ENCODE measurements around the gene ZBTB18.

The ZBTB18 gene

DNA sequence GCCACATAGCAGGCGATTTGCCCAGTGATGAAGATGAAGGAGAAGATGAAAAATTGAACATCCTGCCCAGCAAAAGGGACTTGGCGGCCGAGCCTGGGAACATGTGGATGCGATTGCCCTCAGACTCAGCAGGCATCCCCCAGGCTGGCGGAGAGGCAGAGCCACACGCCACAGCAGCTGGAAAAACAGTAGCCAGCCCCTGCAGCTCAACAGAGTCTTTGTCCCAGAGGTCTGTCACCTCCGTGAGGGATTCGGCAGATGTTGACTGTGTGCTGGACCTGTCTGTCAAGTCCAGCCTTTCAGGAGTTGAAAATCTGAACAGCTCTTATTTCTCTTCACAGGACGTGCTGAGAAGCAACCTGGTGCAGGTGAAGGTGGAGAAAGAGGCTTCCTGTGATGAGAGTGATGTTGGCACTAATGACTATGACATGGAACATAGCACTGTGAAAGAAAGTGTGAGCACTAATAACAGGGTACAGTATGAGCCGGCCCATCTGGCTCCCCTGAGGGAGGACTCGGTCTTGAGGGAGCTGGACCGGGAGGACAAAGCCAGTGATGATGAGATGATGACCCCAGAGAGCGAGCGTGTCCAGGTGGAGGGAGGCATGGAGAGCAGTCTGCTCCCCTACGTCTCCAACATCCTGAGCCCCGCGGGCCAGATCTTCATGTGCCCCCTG, 3.3 kb downstream of the ZBTB18 start:
- TF ChIP-seq POLR2AphosphoS5 (IDR thresholded peaks at IDR 0.05; ENCODE audit: low read depth, low read length): no peak
- TF ChIP-seq TAF1 (IDR thresholded peaks at IDR 0.05; ENCODE audit: borderline replicate concordance, insufficient read depth, low read length): no peak
- no peak for TF ChIP-seq REST (IDR thresholded peaks at IDR 0.05; ENCODE audit: insufficient read depth in 1 of 2, low read depth in 2 of 2, low read length in 2 of 2)
- no peak for TF ChIP-seq SIN3A (IDR thresholded peaks at IDR 0.05; ENCODE audit: borderline replicate concordance, insufficient read depth, low read length)
- TF ChIP-seq FOXP2 (optimal IDR thresholded peaks at IDR 0.05; ENCODE audit: borderline replicate concordance, extremely low read depth, extremely low read length, insufficient read depth): no peak

DNA sequence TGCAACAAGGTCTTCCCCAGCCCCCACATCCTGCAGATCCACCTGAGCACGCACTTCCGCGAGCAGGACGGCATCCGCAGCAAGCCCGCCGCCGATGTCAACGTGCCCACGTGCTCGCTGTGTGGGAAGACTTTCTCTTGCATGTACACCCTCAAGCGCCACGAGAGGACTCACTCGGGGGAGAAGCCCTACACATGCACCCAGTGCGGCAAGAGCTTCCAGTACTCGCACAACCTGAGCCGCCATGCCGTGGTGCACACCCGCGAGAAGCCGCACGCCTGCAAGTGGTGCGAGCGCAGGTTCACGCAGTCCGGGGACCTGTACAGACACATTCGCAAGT, 3.8 kb downstream of the ZBTB18 start:
- TF ChIP-seq FOXP2 (optimal IDR thresholded peaks at IDR 0.05; ENCODE audit: borderline replicate concordance, extremely low read depth, extremely low read length, insufficient read depth): no peak
- TF ChIP-seq SIN3A (IDR thresholded peaks at IDR 0.05; ENCODE audit: borderline replicate concordance, insufficient read depth, low read length): no peak
- no peak for TF ChIP-seq POLR2AphosphoS5 (IDR thresholded peaks at IDR 0.05; ENCODE audit: low read depth, low read length)
- TF ChIP-seq REST (IDR thresholded peaks at IDR 0.05; ENCODE audit: insufficient read depth in 1 of 2, low read depth in 2 of 2, low read length in 2 of 2): no peak
- no peak for TF ChIP-seq TAF1 (IDR thresholded peaks at IDR 0.05; ENCODE audit: borderline replicate concordance, insufficient read depth, low read length)

- TF ChIP-seq FOXP2 (optimal IDR thresholded peaks at IDR 0.05; ENCODE audit: borderline replicate concordance, extremely low read depth, extremely low read length, insufficient read depth): no peak
- TF ChIP-seq TAF1 (IDR thresholded peaks at IDR 0.05; ENCODE audit: borderline replicate concordance, insufficient read depth, low read length): no peak
- TF ChIP-seq REST (IDR thresholded peaks at IDR 0.05; ENCODE audit: insufficient read depth in 1 of 2, low read depth in 2 of 2, low read length in 2 of 2): no peak
- TF ChIP-seq POLR2AphosphoS5 (IDR thresholded peaks at IDR 0.05; ENCODE audit: low read depth, low read length): no peak
- TF ChIP-seq SIN3A (IDR thresholded peaks at IDR 0.05; ENCODE audit: borderline replicate concordance, insufficient read depth, low read length): no peak
These were observed 5.5 kb downstream of the ZBTB18 start for GRCh38 chr1:244056577-244056976.

DNA sequence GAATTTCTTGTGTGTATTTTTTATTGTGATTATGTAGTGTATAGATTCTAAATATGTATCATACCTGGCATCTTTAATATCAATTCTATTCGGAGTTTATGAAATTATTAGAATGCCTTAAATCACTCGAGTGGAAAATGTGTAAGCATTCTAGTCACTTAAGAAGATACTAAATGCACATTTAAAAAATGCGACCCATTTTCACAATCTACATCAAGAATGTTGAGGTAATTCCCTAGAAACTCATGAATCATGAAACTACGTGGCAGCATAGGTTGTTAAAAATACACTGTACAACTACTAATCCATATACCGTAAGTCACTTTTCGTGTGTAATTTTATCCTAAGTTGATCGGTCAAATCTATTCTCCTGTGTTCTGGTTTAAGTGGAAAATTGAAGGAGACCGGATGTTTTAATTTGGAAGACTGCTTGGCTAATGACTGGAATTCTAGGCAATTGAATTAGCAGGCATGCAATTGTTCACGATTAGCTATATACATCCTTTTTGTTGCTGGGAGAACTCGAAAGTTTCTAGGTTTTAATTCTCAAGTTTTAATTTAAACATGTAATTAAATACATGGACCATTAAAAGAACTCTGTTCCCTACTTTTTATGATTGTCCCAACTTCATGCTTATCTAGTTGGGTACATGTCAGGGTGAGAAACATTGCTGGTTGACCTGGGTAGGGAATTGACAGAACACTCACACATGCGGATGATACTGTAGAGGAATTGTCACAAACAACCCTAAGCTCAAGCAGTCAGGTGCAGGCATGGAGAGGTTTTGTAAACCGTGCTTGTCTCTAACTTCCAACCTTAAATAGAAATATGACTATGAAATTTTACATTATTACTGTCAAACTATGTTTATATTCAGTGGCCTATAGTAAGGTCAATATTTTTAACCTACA, 6.6 kb downstream of the ZBTB18 start:
- TF ChIP-seq FOXP2 (optimal IDR thresholded peaks at IDR 0.05; ENCODE audit: borderline replicate concordance, extremely low read depth, extremely low read length, insufficient read depth): no peak
- no peak for TF ChIP-seq SIN3A (IDR thresholded peaks at IDR 0.05; ENCODE audit: borderline replicate concordance, insufficient read depth, low read length)
- no peak for TF ChIP-seq REST (IDR thresholded peaks at IDR 0.05; ENCODE audit: insufficient read depth in 1 of 2, low read depth in 2 of 2, low read length in 2 of 2)
- TF ChIP-seq POLR2AphosphoS5 (IDR thresholded peaks at IDR 0.05; ENCODE audit: low read depth, low read length): no peak
- no peak for TF ChIP-seq TAF1 (IDR thresholded peaks at IDR 0.05; ENCODE audit: borderline replicate concordance, insufficient read depth, low read length)
